Measurements from ENCODE around the gene NIPBL.

DNA sequence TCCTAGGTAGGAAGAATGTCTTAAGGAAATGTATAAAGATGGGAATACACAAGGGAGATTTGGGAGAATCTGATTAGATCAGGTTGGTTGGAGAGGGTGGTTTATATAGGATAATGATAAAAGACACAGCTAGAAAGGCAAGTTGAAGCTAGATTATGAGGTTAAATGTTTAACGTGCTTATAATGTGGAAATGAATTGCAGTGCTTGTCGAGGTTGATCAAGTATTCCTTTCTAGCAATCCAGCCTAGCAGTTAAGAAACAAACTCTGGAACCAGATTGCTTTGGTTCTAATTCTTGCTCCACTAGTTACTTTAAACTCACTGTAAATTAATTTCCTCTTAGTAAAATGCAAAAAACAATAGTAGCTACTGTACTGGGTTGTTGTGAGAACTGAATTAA is 76.5 kb downstream of the NIPBL start:
- TF ChIP-seq, protein P1, sequence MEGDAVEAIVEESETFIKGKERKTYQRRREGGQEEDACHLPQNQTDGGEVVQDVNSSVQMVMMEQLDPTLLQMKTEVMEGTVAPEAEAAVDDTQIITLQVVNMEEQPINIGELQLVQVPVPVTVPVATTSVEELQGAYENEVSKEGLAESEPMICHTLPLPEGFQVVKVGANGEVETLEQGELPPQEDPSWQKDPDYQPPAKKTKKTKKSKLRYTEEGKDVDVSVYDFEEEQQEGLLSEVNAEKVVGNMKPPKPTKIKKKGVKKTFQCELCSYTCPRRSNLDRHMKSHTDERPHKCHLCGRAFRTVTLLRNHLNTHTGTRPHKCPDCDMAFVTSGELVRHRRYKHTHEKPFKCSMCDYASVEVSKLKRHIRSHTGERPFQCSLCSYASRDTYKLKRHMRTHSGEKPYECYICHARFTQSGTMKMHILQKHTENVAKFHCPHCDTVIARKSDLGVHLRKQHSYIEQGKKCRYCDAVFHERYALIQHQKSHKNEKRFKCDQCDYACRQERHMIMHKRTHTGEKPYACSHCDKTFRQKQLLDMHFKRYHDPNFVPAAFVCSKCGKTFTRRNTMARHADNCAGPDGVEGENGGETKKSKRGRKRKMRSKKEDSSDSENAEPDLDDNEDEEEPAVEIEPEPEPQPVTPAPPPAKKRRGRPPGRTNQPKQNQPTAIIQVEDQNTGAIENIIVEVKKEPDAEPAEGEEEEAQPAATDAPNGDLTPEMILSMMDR (IDR thresholded peaks at IDR 0.05; ENCODE audit: insufficient read depth, low read length, poor library complexity, severe bottlenecking), result no peak
- no peak for TF ChIP-seq EZH2phosphoT487 (conservative IDR thresholded peaks at IDR 0.05; ENCODE audit: low read length)

Measured in SU-DHL-6 (cell line).